Daoy (cell line): ENCODE measurements around the gene RAPGEF5. TPM values are rescaled to one million over a fixed set of nuclear protein-coding genes. Genes with fewer than 3 reads are reported as not detected.

Source experiments
- DNase-seq: peaks from one replicate; pipeline ENCODE4 v3.0.0-alpha.2; 2015; ENCODE audit warnings: low read depth
- total RNA-seq: library from RNA; depleted of rRNA; stranded (reverse); fragments of >200 nt; shearing (Covaris generic); gene quantifications from 2 replicates; pipeline ENCODE4 v1.2.3, GENCODE V29; 2014

RAPGEF5 gene
- total RNA-seq, 1 experiment from 2014 or later: 1.8 TPM

- no peak for DNase-seq
Measured at GRCh38 chr7:22378199-22378980, 21.4 kb upstream of the RAPGEF5 start.

GRCh38 chr7:22377703-22378102 lies 20.7 kb upstream of the RAPGEF5 start:
- no peak for DNase-seq

GRCh38 chr7:22375359-22376048 lies 18.6 kb upstream of the RAPGEF5 start:
- DNase-seq: no peak

- no peak for DNase-seq
Measured at GRCh38 chr7:22373911-22374310, 17.0 kb upstream of the RAPGEF5 start.

GRCh38 chr7:22373388-22373787 lies 16.4 kb upstream of the RAPGEF5 start:
- DNase-seq: no peak

- DNase-seq: no peak
Measured at GRCh38 chr7:22372863-22373262, 15.9 kb upstream of the RAPGEF5 start.

- DNase-seq: no peak
Measured at GRCh38 chr7:22371878-22372277, 14.9 kb upstream of the RAPGEF5 start.

- no peak for DNase-seq
Measured at GRCh38 chr7:22364900-22365299, 7.9 kb upstream of the RAPGEF5 start.

- DNase-seq: no peak
Measured at GRCh38 chr7:22363756-22364422, 6.9 kb upstream of the RAPGEF5 start.

- DNase-seq: peak; percentile 39
Measured at GRCh38 chr7:22361795-22362194, 4.8 kb upstream of the RAPGEF5 start.

GRCh38 chr7:22361320-22361719 lies 4.4 kb upstream of the RAPGEF5 start:
- DNase-seq: no peak

- no peak for DNase-seq
Measured at GRCh38 chr7:22358820-22359697, 2.1 kb upstream of the RAPGEF5 start.

GRCh38 chr7:22357311-22358175 lies 589 bp upstream of the RAPGEF5 start:
- peak; percentile 87 for DNase-seq

- peak; percentile 33 for DNase-seq
Measured at GRCh38 chr7:22356010-22356691, 803 bp downstream of the RAPGEF5 start.

- no peak for DNase-seq
Measured at GRCh38 chr7:22355620-22356009, 1.3 kb downstream of the RAPGEF5 start.

GRCh38 chr7:22354462-22354861 lies 2.5 kb downstream of the RAPGEF5 start:
- no peak for DNase-seq

- DNase-seq: no peak
Measured at GRCh38 chr7:22352887-22353286, 4.1 kb downstream of the RAPGEF5 start.

GRCh38 chr7:22351878-22352277 lies 5.1 kb downstream of the RAPGEF5 start:
- peak; percentile 33 for DNase-seq

GRCh38 chr7:22351329-22351692 lies 5.6 kb downstream of the RAPGEF5 start:
- no peak for DNase-seq
